HepG2 (cell line): Measurements from ENCODE around the gene CD1C. TPM values are rescaled to one million over a fixed set of nuclear protein-coding genes. Genes with fewer than 3 reads are reported as not detected.

Experiments used
- ATAC-seq: fragments of 200-7000 bp; cut with Tn5 transposase; 3 replicates; pipeline ENCODE4 v1.9.1; 2020; ENCODE audit warnings: mild to moderate bottlenecking, moderate library complexity
- BruUV-seq: library from RNA; stranded (reverse); fragments of 400-500 nt; replicated peaks from 2 replicates; lab custom pipeline; 2021; lab: Mats Ljungman, UMichigan
- CTCF ChIA-PET: fragments of 300-600 bp; formaldehyde crosslinking; extraction: SDS; loops from one replicate; lab custom pipeline; 2021; ENCODE audit warnings: low total read pairs, inconsistent platforms, low intra/inter-chr PET ratio; lab: Yijun Ruan, JAX
- POLR2A ChIA-PET: fragments of 350-600 bp; sonication (Branson Sonifier 250); formaldehyde crosslinking; loops from one replicate; lab custom pipeline; 2020; ENCODE audit warnings: antibody characterized with exemption, inconsistent platforms; lab: Yijun Ruan, JAX
- DNase-seq: peaks from one replicate; pipeline ENCODE4 v3.0.0-alpha.2; 2015; ENCODE audit warnings: low spot score
- FAIRE-seq: peaks from 3 replicates; lab custom pipeline; 2011; peaks lifted over from hg19 to GRCh38; lab: Jason Lieb, UNC
- H2AFZ ChIP-seq: one replicate; pipeline ENCODE4 v1.6.1; 2011; ENCODE audit warnings: low read length, inconsistent platforms
- H3K27ac ChIP-seq: fragments of 300-600 bp; 3 replicates; pipeline ENCODE4 v1.8.0; 2011; ENCODE audit warnings: mixed run types, mild to moderate bottlenecking, mixed read lengths, low read length, inconsistent platforms; ENCODE audit not compliant: insufficient read depth; ENCODE audit errors: extremely low read length
- H3K27me3 ChIP-seq, 2 experiments: fragments of 200-600 bp in 1 of 2; 2 replicates in 1 of 2; 3 replicates in 1 of 2; pipeline versions ENCODE4 v1.6.0 to v1.8.0; 2011; ENCODE audit warnings: low read length in 2 of 2, mild to moderate bottlenecking in 2 of 2, moderate library complexity in 2 of 2, inconsistent platforms in 1 of 2; ENCODE audit not compliant: insufficient read depth in 2 of 2, control insufficient read depth in 1 of 2
- H3K36me3 ChIP-seq, 2 experiments: fragments of 200-600 bp in 1 of 2; replicated peaks in 1 of 2; 2 replicates in 1 of 2; 3 replicates in 1 of 2; pipeline versions ENCODE4 v1.5.1 to v1.8.0; 2011; ENCODE audit warnings: low read length in 2 of 2, inconsistent platforms in 1 of 2; ENCODE audit not compliant: insufficient read depth in 2 of 2, control insufficient read depth in 1 of 2
- H3K4me1 ChIP-seq: 2 replicates; pipeline ENCODE4 v1.5.1; 2012; ENCODE audit warnings: low read length, inconsistent platforms; ENCODE audit not compliant: insufficient read depth
- H3K4me2 ChIP-seq: 2 replicates; pipeline ENCODE4 v1.6.0; 2011; ENCODE audit warnings: low read depth, low read length, inconsistent platforms
- H3K4me3 ChIP-seq, 3 experiments: fragments of 200-600 bp in 1 of 3; sonication (generic), shearing (Covaris generic) in 1 of 3; replicated peaks in 1 of 3; 2 replicates each; pipeline ENCODE4 v1.5.1; 2011 to 2016; ENCODE audit warnings: low read length in 3 of 3, inconsistent platforms in 2 of 3, low read depth in 2 of 3, mild to moderate bottlenecking in 2 of 3, control low read depth in 1 of 3, mixed read lengths in 1 of 3; ENCODE audit not compliant: insufficient read depth in 1 of 3
- H3K79me2 ChIP-seq: one replicate; pipeline ENCODE4 v1.6.1; 2011; ENCODE audit warnings: low read length, inconsistent platforms; ENCODE audit not compliant: insufficient read depth
- H3K9ac ChIP-seq: 2 replicates; pipeline ENCODE4 v1.6.0; 2011; ENCODE audit warnings: mild to moderate bottlenecking, low read depth, low read length, inconsistent platforms; ENCODE audit not compliant: insufficient read depth
- H3K9me3 ChIP-seq: 2 replicates; pipeline ENCODE4 v1.5.1; 2012; ENCODE audit warnings: mild to moderate bottlenecking, low read length
- H4K20me1 ChIP-seq: 2 replicates; pipeline ENCODE4 v1.6.0; 2011; ENCODE audit warnings: inconsistent platforms, mild to moderate bottlenecking, low read length, moderate library complexity; ENCODE audit not compliant: insufficient read depth
- CCAR2 ChIP-seq: fragments of 200-400 bp; formaldehyde crosslinking; optimal IDR thresholded peaks from 2 replicates; pipeline ENCODE3; 2018; ENCODE audit warnings: low read depth, mild to moderate bottlenecking, low read length, moderate library complexity
- JDP2 ChIP-seq: sonication (generic); formaldehyde crosslinking; IDR thresholded peaks from 2 replicates; pipeline ENCODE4 v1.8.1; 2022; ENCODE audit warnings: missing genetic modification reagents, borderline replicate concordance
- PBX3 ChIP-seq: sonication (generic); formaldehyde crosslinking; IDR thresholded peaks from 2 replicates; pipeline ENCODE4 v1.8.1; 2023; ENCODE audit warnings: missing genetic modification reagents, inconsistent platforms, borderline replicate concordance
- SCMH1 ChIP-seq: sonication (generic); formaldehyde crosslinking; IDR thresholded peaks from 2 replicates; pipeline ENCODE4 v1.9.0; 2021; ENCODE audit warnings: missing genetic modification reagents, mild to moderate bottlenecking, borderline replicate concordance
- SPEN ChIP-seq: sonication (generic); formaldehyde crosslinking; IDR thresholded peaks from 2 replicates; pipeline ENCODE4 v1.5.1; 2020; ENCODE audit warnings: low read depth, mild to moderate bottlenecking, missing genetic modification reagents
- TBX2 ChIP-seq: sonication (generic); formaldehyde crosslinking; IDR thresholded peaks from 2 replicates; pipeline ENCODE4 v1.5.0; 2020; ENCODE audit warnings: missing genetic modification reagents, mild to moderate bottlenecking, borderline replicate concordance
- ZBTB46 ChIP-seq: sonication (generic); formaldehyde crosslinking; IDR thresholded peaks from 2 replicates; pipeline ENCODE4 v1.4.0; 2020; ENCODE audit warnings: mild to moderate bottlenecking, missing genetic modification reagents, borderline replicate concordance
- ZNF20 ChIP-seq: sonication (generic); formaldehyde crosslinking; IDR thresholded peaks from 2 replicates; pipeline ENCODE4 v1.4.0; 2020; ENCODE audit warnings: mild to moderate bottlenecking, moderate library complexity, missing genetic modification reagents
- WGBS: methylation state at CpG from one replicate; pipeline ENCODE4 v1.1.6; 2017; ENCODE audit warnings: low lambda C conversion rate; 5-methylcytosine and 5-hydroxymethylcytosine counted together
- in situ Hi-C: cut with HindIII; loops from 2 replicates; pipeline ENCODE4 v1.10.0; 2017; ENCODE audit warnings: low pct_unique_long_range_greater_than_20kb; ENCODE audit not compliant: extremely low pct_ligation_motif_present
- intact Hi-C: fragments of 100-400 bp; cut with micrococcal nuclease; formaldehyde crosslinking; loops from one replicate; pipeline ENCODE4 v1.10.0; 2022; ENCODE audit not compliant: unreplicated experiment
- polyA plus RNA-seq, 8 experiments: library from polyadenylated mRNA; depleted of rRNA in 3 of 8; stranded (reverse) in 7 of 8; unstranded in 1 of 8; fragments of >200 nt; fragmentation: Illumina TruSeq in 4 of 8; extraction: Trizol in 4 of 8; gene quantifications; 2 replicates each; pipeline versions ENCODE4 v1.2.1 to v1.2.3, GENCODE V29; 2011 to 2016; ENCODE audit warnings: low read depth in 4 of 8, missing spikeins in 1 of 8, mixed read lengths in 1 of 8; ENCODE audit not compliant: insufficient read depth in 1 of 8
- total RNA-seq, 5 experiments: library from RNA; depleted of rRNA; stranded (reverse); fragments of >200 nt; fragmentation: Illumina TruSeq; extraction: Trizol; gene quantifications; 2 replicates each; pipeline ENCODE4 v1.2.3, GENCODE V29; 2016; ENCODE audit warnings: low read depth in 1 of 5

The CD1C gene
- total and polyA plus RNA-seq, 2 of the 13 experiments (the other 11 are each of a cell fraction or from before 2014, with no cell fraction given) = not detected

GRCh38 chr1:158283965-158284364 lies 5.8 kb upstream of the CD1C start:
- H3K36me3 ChIP-seq = no peaks in the 10 kb centered on the region
- WGBS = 0% methylated on average over 2 of the region's 2 CpGs
- H3K27ac ChIP-seq = no peak overlapping the region
- no peak overlapping the region for H3K9ac ChIP-seq
- H3K27me3 ChIP-seq = no peaks in the 10 kb centered on the region
- intact Hi-C loops = no loop called here
- POLR2A ChIA-PET = no interaction called here
- no peak overlapping the region for H2AFZ ChIP-seq
- ATAC-seq (no peak), FAIRE-seq (no peak), DNase-seq (no peak)
- H3K9me3 ChIP-seq = peaks cover 48% of the 10 kb centered on the region
- no peaks in the 10 kb centered on the region for H4K20me1 ChIP-seq
- BruUV-seq = no TSS peak
- no peaks in the 10 kb centered on the region for H3K79me2 ChIP-seq
- in situ Hi-C loops = no loop called here
- H3K4me3 ChIP-seq = no peak overlapping the region
- CTCF ChIA-PET = no interaction called here
- no peaks in the 10 kb centered on the region for H3K4me1 ChIP-seq
- H3K4me2 ChIP-seq = no peak overlapping the region
- TF ChIP-seq CCAR2 (no peak), JDP2 (no peak), TBX2 (CRISPR knock-in tag) (no peak), ZNF20 (CRISPR knock-in tag) (no peak), PBX3 (CRISPR knock-in tag) (no peak), ZBTB46 (CRISPR knock-in tag) (no peak), SPEN (CRISPR knock-in tag) (no peak), SCMH1 (CRISPR knock-in tag) (no peak)
